Neural crest cell (in vitro differentiated cells): ENCODE measurements around the gene DRAP1. TPM values are rescaled to one million over a fixed set of nuclear protein-coding genes. Genes with fewer than 3 reads are reported as not detected.
"Not testable (repeated sequence)": the region's sequence is repeated elsewhere in the genome, so short reads cannot be mapped to it uniquely, and the experiment has no call there.

Experiments used
- DNase-seq: peaks from one replicate; pipeline ENCODE4 v3.0.0; 2021; ENCODE audit warnings: low read depth, mixed read lengths, low spot score
- H3K27ac Mint-ChIP-seq: one replicate; pipeline ENCODE4 v1.8.0; 2021; ENCODE audit warnings: mild to moderate bottlenecking, mixed read lengths; ENCODE audit not compliant: unreplicated experiment
- H3K27me3 Mint-ChIP-seq: 2 replicates; pipeline ENCODE4 v1.8.0; 2021; ENCODE audit warnings: low read depth, mild to moderate bottlenecking, mixed read lengths
- H3K36me3 Mint-ChIP-seq: 2 replicates; pipeline ENCODE4 v1.8.0; 2021; ENCODE audit warnings: low read depth, mild to moderate bottlenecking, mixed read lengths
- H3K4me1 Mint-ChIP-seq: 2 replicates; pipeline ENCODE4 v1.8.0; 2021; ENCODE audit warnings: mixed read lengths
- H3K4me3 Mint-ChIP-seq: one replicate; pipeline ENCODE4 v1.8.0; 2021; ENCODE audit warnings: mild to moderate bottlenecking, mixed read lengths
- H3K9me3 Mint-ChIP-seq: 2 replicates; pipeline ENCODE4 v1.8.0; 2021; ENCODE audit warnings: mixed read lengths
- CTCF ChIP-seq: fragments of 200-600 bp; sonication (generic); conservative IDR thresholded peaks from 2 replicates; pipeline ENCODE4 v1.5.0; 2021; ENCODE audit warnings: antibody characterized with exemption, mild to moderate bottlenecking
- total RNA-seq: library from RNA; stranded (reverse); gene quantifications from 2 replicates; pipeline ENCODE4 v1.2.1, GENCODE V29; 2021

Gene DRAP1
- total RNA-seq, 1 donor from 2014 or later: 101 TPM

DNA sequence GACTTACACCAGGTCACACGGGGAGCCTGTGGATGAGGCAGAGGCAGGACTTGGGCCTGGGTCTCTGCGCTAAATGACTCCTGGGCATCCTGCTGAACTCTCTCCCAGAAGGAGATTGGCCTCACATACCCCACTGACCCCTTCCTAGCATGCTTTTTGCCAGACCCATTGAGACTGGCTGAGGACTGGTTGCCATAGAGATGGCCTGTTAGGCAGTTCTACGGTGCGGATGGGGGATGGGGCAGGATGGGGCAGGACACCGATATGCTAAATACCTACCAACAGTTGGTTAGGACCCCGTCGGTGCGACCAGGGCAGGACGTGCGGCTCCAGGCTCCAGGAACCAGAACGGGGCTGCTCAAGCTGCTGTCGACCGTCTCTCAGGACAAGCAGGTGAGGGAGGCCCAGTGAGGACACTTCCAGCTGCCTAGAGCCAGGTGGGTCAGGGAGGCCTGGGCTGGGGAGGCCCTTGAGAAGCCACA lies 26.2 kb downstream of the DRAP1 start, which contains the start of gene TSGA10IP:
TSGA10IP (plus strand) TSS at position 51 of the 482 bp plus-strand sequence; CDS start at position 247, 196 bp downstream.
- H3K4me3 Mint-ChIP-seq: peak within 1 kb of the TSS; percentile 75
- H3K4me1 Mint-ChIP-seq: peaks cover 18% of the 10 kb centered on the region
- H3K36me3 Mint-ChIP-seq: no peaks in the 10 kb centered on the region

GRCh38 chr11:65945941-65946558 lies 26.8 kb downstream of the DRAP1 start:
- Mint-ChIP-seq H3K27ac (no peak overlapping the region), H3K27me3 (peaks cover 9% of the 10 kb centered on the region), H3K4me1 (peaks cover 18% of the 10 kb centered on the region), H3K4me3 (peak overlapping the region; percentile 75), H3K9me3 (no peaks in the 10 kb centered on the region), H3K36me3 (no peaks in the 10 kb centered on the region)
- TF ChIP-seq CTCF: no peak
- DNase-seq: no peak

More for the DNA sequence above, 26.2 kb downstream of the DRAP1 start, which contains the start of gene TSGA10IP:
- Mint-ChIP-seq H3K9me3 (no peaks in the 10 kb centered on the region), H3K27ac (peak within 1 kb of the TSS; percentile 36), H3K27me3 (peaks cover 9% of the 10 kb centered on the region)
- peak; percentile 34 for DNase-seq
- TF ChIP-seq CTCF: no peak

GRCh38 chr11:65946655-65947054 lies 27.4 kb downstream of the DRAP1 start:
- peak overlapping the region; percentile 50 for H3K27ac Mint-ChIP-seq
- H3K36me3 Mint-ChIP-seq: no peaks in the 10 kb centered on the region
- no peak overlapping the region for H3K4me3 Mint-ChIP-seq

DNA sequence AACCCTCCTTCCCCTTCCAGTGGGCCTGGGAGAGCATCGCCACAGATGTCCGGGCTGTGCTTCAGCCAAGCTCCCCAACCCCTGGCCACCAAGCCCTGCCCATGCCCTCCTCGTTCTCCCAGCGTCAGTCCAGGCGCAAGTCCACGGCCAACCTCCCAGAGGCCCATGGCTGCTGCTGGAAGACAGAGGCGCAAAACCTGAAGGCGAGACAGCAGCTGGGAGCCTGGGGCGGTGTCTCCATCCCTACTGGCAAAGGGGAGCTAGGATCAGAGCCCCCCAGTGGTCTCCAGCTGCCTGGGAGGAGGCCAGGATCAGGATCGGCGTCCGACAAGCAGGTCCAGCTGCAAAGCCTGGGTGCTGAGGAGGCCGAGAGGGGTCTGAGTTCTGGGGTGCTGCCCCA lies 27.9 kb downstream of the DRAP1 start:
- no peak overlapping the region for H3K27ac Mint-ChIP-seq
- TF ChIP-seq CTCF: no peak
- H3K27me3 Mint-ChIP-seq: peaks cover 4% of the 10 kb centered on the region
- peaks cover 12% of the 10 kb centered on the region for H3K4me1 Mint-ChIP-seq
- DNase-seq: no peak
- H3K4me3 Mint-ChIP-seq: no peak overlapping the region
- H3K9me3 Mint-ChIP-seq: no peaks in the 10 kb centered on the region
- H3K36me3 Mint-ChIP-seq: no peaks in the 10 kb centered on the region

More at GRCh38 chr11:65946655-65947054, 27.4 kb downstream of the DRAP1 start:
- Mint-ChIP-seq H3K27me3 (peaks cover 4% of the 10 kb centered on the region), H3K4me1 (peaks cover 12% of the 10 kb centered on the region), H3K9me3 (no peaks in the 10 kb centered on the region)
- no peak for DNase-seq
- no peak for TF ChIP-seq CTCF

GRCh38 chr11:65947603-65948125 lies 28.4 kb downstream of the DRAP1 start:
- Mint-ChIP-seq H3K27ac (no peak overlapping the region), H3K9me3 (no peaks in the 10 kb centered on the region), H3K4me1 (peaks cover 12% of the 10 kb centered on the region), H3K36me3 (no peaks in the 10 kb centered on the region), H3K27me3 (peaks cover 4% of the 10 kb centered on the region), H3K4me3 (no peak overlapping the region)
- TF ChIP-seq CTCF: no peak
- DNase-seq: no peak

DNA sequence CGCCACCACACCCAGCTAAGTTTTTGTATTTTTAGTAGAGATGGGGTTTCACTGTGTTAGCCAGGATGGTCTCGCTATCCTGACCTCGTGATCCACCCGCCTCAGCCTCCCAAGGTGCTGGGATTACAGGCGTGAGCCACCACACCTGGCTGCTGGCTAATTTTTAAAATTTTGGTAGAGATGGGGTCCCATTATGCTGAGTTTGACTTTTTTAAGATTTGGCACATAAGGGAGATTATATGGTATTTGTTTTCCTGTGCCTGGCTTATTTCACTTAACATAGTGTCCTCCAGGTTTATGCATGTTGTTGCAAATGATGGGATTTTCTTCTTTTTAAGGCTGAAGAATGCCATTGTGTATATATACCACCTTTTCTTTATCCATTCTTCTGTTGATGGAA lies 31.5 kb downstream of the DRAP1 start:
- not testable (repeated sequence) for H3K27ac Mint-ChIP-seq, H3K36me3 Mint-ChIP-seq, DNase-seq, H3K9me3 Mint-ChIP-seq, H3K4me3 Mint-ChIP-seq, H3K4me1 Mint-ChIP-seq, H3K27me3 Mint-ChIP-seq

- not testable (repeated sequence) for H3K4me3 Mint-ChIP-seq, H3K36me3 Mint-ChIP-seq, H3K4me1 Mint-ChIP-seq, H3K27ac Mint-ChIP-seq, H3K9me3 Mint-ChIP-seq, DNase-seq, H3K27me3 Mint-ChIP-seq
Measured at GRCh38 chr11:65951641-65952040, 32.4 kb downstream of the DRAP1 start.
